HG03460 (cell line): ENCODE data around the gene ERCC8.
"Not testable (repeated sequence)": the region's sequence is repeated elsewhere in the genome, so short reads cannot be mapped to it uniquely, and the experiment has no call there.

ENCODE experiments used
- ATAC-seq: cut with Tn5 transposase; IDR thresholded peaks from one replicate; pipeline ENCODE4 v1.9.1; 2021; ENCODE audit not compliant: unreplicated experiment

Gene ERCC8

DNA sequence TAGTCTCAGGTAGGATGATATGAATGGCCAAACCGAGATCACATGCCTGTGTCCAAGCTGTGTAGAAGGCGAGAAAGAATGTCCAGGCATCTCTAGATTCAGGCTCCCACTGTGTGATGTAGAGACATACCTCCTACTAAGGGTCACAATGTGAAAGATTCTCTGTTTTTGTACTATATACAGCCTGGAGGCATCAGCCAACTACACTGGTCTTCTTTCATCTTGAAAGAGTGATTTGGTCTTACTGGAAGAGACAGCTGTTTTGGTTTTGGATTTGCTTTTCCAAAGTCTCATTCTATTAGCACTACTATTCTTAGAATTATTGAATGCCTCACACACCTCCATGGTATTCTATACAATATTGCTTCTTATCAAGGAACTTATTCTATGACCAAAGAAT, 26.4 kb downstream of the ERCC8 start:
- no peak for ATAC-seq

- no peak for ATAC-seq
These were observed 28.2 kb downstream of the ERCC8 start for GRCh38 chr5:60916646-60917045.

DNA sequence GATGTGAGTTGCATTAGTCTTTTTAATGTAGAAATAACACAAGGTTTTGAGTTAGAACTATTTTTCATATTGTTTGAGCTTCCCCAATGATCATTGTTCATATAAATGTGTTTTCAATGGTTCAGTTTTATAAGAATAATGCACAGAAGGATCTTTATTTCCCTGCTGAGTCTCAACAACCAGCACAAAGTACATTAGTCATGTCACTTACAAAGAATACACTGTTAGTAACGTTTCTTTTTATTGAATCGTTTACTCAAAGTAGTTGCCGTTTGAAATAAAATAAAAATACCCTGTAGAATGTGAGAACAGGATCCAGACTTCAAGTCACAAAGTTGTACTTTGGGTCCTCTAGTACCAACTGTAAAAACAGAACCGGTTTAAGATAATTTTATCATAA, 41.5 kb downstream of the ERCC8 start:
- no peak for ATAC-seq

DNA sequence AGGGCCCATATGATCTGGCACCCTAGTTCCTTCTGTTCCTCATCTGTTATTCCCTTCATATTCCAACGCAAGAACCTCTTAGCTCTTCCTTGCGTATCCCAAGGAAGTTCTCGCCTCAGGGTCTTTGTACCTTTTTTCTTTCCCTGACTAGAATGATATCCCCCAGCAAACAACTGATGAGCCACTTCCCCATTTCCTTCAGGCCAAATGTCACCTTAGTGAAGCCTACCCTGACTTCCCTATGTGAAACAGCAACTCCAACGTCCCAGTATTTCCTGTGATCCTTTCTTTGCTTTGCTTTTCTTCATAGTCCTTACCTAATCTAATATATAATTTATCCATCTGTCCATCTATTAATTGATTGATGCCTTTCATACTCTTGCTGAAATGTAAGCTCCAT, 47.9 kb downstream of the ERCC8 start:
- no peak for ATAC-seq

GRCh38 chr5:60893521-60893920, 51.3 kb downstream of the ERCC8 start:
- no peak for ATAC-seq

- no peak for ATAC-seq
These were observed 53.2 kb downstream of the ERCC8 start for GRCh38 chr5:60891667-60892066.

DNA sequence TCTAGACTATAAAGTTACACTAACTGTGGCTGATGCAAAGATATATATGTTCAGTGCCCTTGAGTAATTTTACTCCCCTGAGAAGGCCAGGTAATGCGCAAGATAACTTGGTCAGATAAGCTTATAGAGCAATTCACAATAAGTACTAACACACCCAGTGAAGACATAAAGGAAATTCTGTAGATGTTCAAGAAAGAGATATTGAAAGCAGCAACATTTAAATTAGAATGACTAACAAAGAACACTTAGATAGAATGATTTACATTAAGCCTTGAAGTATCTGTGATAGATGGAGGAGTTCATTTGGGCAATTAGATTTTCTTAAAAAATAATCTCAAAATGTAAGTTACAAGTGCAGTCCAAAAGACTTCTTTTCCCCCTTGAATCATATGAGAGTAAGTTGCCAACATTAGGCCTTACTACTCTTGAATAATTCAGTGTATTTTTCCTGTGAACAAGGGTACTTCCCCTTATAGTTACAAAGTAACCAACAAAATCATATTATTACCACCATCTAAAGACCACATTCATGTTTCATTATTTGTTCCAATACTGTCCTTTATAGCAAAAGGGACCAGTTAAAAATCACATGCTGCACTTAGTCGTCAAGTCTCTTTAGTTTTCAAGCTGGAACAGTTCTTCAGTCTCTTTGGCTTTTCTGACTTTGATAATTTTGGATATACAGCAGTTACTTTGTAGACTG, 56.4 kb downstream of the ERCC8 start:
- no peak for ATAC-seq

GRCh38 chr5:60887746-60888145, 57.1 kb downstream of the ERCC8 start:
- ATAC-seq, result no peak

DNA sequence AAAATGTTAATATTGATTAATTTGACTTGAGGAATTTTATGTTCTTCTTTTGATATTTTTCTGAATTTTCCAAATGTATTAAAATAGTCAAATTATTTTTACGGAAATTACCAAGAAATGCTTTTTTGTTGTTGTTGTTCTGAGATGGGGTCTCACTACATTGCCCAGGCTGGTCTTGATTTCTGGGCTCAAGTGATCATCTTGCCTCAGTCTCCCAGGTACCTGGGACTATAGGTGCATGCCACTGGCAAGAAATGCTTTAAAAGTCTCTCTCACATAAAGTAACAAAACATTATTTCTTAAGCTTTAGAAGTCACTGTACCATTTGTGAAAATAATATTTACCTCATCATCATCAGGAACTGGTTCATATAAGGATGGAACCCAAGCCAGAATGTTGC, 57.8 kb downstream of the ERCC8 start:
- no peak for ATAC-seq

- no peak for ATAC-seq
These were observed 58.7 kb downstream of the ERCC8 start for GRCh38 chr5:60886158-60886557.

DNA sequence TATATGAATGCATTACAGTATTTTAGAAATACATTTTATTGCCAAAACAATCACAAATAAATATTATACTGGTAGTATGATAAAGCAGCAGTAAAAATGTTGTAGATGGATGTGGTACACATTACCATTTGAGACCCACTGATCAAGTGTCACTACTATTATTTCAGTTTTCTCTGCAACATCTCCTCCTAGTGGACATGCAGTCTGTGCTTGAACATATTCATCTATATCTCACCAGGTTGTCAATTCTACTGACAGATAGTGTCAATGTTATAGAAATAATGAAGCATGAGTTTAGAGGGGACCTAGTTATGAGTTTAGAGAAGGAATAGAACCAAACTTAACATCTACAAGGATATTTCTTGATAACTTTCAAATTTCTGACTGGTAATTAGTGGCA, 61.6 kb downstream of the ERCC8 start:
- ATAC-seq, result no peak

GRCh38 chr5:60872892-60873291, 72.0 kb downstream of the ERCC8 start:
- ATAC-seq, result no peak

DNA sequence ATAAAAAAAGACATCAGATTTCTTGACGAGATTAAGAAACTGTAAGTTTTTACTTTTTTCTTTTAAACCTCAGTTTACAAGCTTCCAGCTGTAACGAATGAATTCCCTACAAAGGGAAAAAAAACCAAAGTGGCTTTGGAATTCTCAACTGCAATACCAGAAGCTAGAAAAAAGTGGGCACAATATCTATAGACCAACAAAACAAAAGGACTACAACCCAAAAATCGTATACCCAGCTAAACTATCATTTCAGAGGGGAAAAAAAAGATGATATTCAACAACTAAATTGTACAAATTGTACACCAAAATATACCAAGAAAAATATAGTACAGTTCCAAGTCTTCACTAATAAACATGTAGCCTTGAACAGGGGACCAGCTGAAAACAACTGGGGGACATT, 74.0 kb downstream of the ERCC8 start:
- ATAC-seq, result no peak

DNA sequence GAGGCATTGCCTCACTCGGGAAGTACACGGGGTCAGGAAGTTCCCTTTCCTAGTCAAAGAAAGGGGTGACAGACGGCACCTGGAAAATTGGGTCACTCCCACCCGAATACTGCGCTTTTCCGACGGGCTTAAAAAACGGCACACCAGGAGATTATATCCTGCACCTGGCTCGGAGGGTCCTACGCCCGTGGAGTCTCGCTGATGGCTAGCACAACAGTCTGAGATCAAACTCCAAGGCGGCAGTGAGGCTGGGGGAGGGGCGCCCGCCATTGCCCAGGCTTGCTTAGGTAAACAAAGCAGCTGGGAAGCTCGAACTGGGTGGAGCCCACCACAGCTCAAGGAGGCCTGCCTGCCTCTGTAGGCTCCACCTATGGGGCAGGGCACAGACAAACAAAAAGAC, 84.3 kb downstream of the ERCC8 start:
- ATAC-seq, result not testable (repeated sequence)

DNA sequence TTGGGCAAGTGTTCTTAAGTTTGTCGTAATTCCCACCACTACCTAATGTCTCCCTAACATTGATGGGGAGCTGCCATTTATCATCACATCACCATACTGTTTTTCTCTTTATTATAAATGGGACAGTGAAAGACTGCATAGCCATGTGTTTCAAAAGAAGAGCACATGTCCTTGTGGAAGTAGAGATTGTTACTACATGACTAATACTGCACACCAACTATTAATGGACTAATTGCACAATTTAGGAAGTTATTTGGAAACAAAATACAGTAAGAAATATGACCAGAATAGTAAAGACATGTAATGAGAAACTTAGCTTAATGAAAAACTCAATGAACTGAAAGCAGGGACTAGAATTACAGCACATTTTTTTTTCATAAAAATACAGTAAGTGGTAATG, 88.8 kb downstream of the ERCC8 start:
- no peak for ATAC-seq

- no peak for ATAC-seq
These were observed 91.9 kb downstream of the ERCC8 start for GRCh38 chr5:60852940-60853339.

GRCh38 chr5:60852317-60852716, 92.6 kb downstream of the ERCC8 start:
- ATAC-seq, result no peak

GRCh38 chr5:60851626-60852025, 93.2 kb downstream of the ERCC8 start:
- ATAC-seq, result no peak

DNA sequence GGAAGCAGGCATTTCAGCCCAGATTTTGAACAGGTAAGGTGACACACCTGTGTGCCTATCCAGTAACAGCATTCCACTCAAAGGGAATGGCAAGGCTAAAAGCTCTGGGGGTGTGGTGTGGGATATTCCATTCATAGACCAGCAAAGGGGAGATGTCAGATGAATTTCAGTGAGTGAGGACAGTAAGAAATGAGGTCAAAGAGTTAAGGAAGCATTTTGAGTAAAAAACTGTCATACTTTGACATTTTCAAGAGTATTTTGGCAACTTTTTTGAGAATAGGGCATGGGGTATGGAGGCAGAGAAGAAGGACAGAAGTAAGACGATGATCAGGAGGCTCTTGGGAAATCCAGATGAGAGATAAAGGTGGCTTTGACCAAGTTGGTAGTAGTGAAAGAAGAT, 98.6 kb downstream of the ERCC8 start:
- ATAC-seq, result no peak

- ATAC-seq, result peak; percentile 96
These were observed 100.6 kb downstream of the ERCC8 start, which contains the start of gene ELOVL7 for GRCh38 chr5:60843936-60844905. ELOVL7 (minus strand) TSS chr5:60844269; CDS start chr5:60787397, 56,872 bp downstream.

DNA sequence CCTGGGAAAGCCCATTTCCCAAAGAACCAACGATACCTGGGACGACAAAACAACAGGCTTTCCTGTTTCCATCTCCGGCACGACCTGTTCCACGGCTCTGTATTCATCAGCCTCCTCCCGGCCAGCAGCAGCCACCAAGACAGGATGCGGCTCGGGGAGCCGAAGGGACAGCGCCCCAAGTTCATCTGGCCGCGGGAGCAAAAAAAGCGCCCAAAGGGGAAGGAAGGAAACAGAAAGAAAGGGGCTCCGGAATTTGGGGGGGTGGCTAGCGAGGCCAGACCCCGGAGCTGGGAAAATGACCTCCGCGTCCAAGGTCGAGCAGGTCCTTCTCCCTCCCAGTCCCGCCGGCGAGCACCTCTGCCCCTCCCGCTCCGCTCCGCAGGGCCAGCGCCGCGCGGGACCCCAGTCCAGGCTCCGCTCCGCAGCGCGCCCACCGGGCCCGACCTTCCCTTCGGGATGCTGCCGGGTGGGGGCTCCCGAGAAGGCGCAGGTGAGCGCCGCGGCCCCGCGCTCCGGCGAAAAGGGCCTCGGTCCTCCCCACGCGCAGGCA, 101.4 kb downstream of the ERCC8 start:
- peak; percentile 29 for ATAC-seq

DNA sequence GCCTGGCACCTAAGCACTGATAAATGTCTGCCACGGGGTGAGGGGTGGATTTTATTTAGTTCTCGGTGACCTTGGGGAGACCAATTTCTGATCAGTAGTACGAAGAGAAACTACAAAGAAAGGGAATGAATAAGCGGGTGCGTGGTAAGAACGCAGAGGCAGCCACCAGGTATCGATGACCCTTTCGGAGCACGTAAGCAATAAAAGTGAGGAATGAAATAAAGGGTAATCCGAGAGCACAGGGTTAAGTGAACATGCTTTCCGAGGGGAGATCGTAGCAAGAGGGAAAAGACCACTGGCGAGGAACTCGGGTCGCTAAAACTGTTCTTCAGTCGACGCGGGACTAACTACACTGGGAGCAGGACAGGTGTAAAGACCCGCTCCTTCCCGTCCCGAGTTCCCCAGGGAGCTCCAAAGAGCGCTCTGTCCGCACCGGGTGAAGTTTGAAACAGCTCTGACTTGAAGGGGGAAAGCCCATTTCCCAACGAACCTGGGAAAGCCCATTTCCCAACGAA, 101.9 kb downstream of the ERCC8 start:
- ATAC-seq, result no peak
